Measurements from ENCODE around the gene AMH.

Gene AMH

GRCh38 chr19:2287585-2288337 lies 38.6 kb downstream of the AMH start:
- DNase-seq (ENCODE audit: low read depth in 2 of 2), result no peak

GRCh38 chr19:2288338-2288817 lies 39.3 kb downstream of the AMH start:
- DNase-seq (ENCODE audit: low read depth in 2 of 2), result no peak

GRCh38 chr19:2288818-2289713 lies 39.9 kb downstream of the AMH start:
- no peak for DNase-seq (ENCODE audit: low read depth in 2 of 2)

- no peak for DNase-seq (ENCODE audit: low read depth in 2 of 2)
These were observed 40.8 kb downstream of the AMH start for GRCh38 chr19:2289714-2290435.

GRCh38 chr19:2290441-2291184 lies 41.5 kb downstream of the AMH start:
- no peak for DNase-seq (ENCODE audit: low read depth in 2 of 2)

GRCh38 chr19:2291185-2291751 lies 42.1 kb downstream of the AMH start:
- DNase-seq (ENCODE audit: low read depth in 2 of 2), result no peak

GRCh38 chr19:2294687-2295335 lies 45.7 kb downstream of the AMH start:
- DNase-seq (ENCODE audit: low read depth in 2 of 2), result no peak

- DNase-seq (ENCODE audit: low read depth in 2 of 2), result no peak
These were observed 47.0 kb downstream of the AMH start for GRCh38 chr19:2296141-2296540.

- no peak for DNase-seq (ENCODE audit: low read depth in 2 of 2)
These were observed 51.4 kb downstream of the AMH start for GRCh38 chr19:2300533-2300932.

Measured in stimulated activated CD4-positive, alpha-beta T cell treated with anti-CD3 and anti-CD28 coated beads, Interleukin-1b, Interleukin-23, amount 100 ng/mL, for 1 hour (primary cell).